ENCODE results near the gene METTL13. TPM values are rescaled to one million over a fixed set of nuclear protein-coding genes. Genes with fewer than 3 reads are reported as not detected.

METTL13 gene
- total and polyA plus RNA-seq, 2 donors (not counting 1 experiment from before 2014, with no cell fraction given): 16.8 to 33.0 TPM

GRCh38 chr1:171800342-171800741 is 18.9 kb downstream of the METTL13 start:
- Mint-ChIP-seq H3K4me1 (peaks cover 6% of the 10 kb centered on the region), H3K27me3 (no peaks in the 10 kb centered on the region), H3K4me3 (no peak overlapping the region), H3K9me3 (ENCODE audit: insufficient read depth) (no peaks in the 10 kb centered on the region), H3K27ac (no peak overlapping the region)
- ATAC-seq (ENCODE audit: low read depth): no peak
- no peaks in the 10 kb centered on the region for H3K27me3 ChIP-seq (replicated peaks in 1 of 4; ENCODE audit: control extremely low read depth in 1 of 4, control insufficient read depth in 3 of 4, insufficient read depth in 4 of 4, low read length in 3 of 4)
- CTCF ChIA-PET: interaction anchor here (0.7 to 10.1 kb wide), 19 partner anchors 9 to 631 kb away, joined by 3 to 234 read pairs (median 5); partner anchors contain the start of genes DNM3 and METTL13
- H3K27ac ChIP-seq (ENCODE audit: low read length in 2 of 2): no peak overlapping the region
- no peak overlapping the region for H3K4me3 ChIP-seq (ENCODE audit: control extremely low read depth in 1 of 5, extremely low read depth in 1 of 5, insufficient read depth in 1 of 5, low read depth in 2 of 5, low read length in 4 of 5)
- POLR2A ChIA-PET: interaction anchor here (0.7 kb wide), 1 partner anchor 732 kb away, joined by 4 read pairs; no protein-coding TSS in a partner anchor
- H3K79me2 ChIP-seq (ENCODE audit: control insufficient read depth, insufficient read depth, low read length): no peaks in the 10 kb centered on the region
- 100% methylated on average over 1 of the region's 3 CpGs for WGBS (ENCODE audit: insufficient coverage)
- H3K9me3 ChIP-seq (ENCODE audit: control extremely low read depth in 1 of 3, control insufficient read depth in 2 of 3, insufficient read depth in 1 of 3, low read length in 2 of 3): no peaks in the 10 kb centered on the region
- no peaks in the 10 kb centered on the region for H4K20me1 ChIP-seq (ENCODE audit: control insufficient read depth, insufficient read depth, low read length, poor library complexity, severe bottlenecking)
- peaks cover 1 to 27% of the 10 kb centered on the region in 2 experiments for H3K36me3 ChIP-seq (replicated peaks in 1 of 2; ENCODE audit: control extremely low read depth in 1 of 2, control insufficient read depth in 1 of 2, extremely low read depth in 1 of 2, insufficient read depth in 2 of 2, low read length in 1 of 2)
- DNase-seq: no peak
- peaks cover 0 to under 1% of the 10 kb centered on the region in 2 donors for H3K4me1 ChIP-seq (ENCODE audit: control insufficient read depth in 2 of 2, insufficient read depth in 2 of 2, low read length in 2 of 2)
- no peak overlapping the region for H3K4me2 ChIP-seq (replicated peaks; ENCODE audit: low read depth, low read length, poor library complexity, severe bottlenecking)
- intact Hi-C loops (cut with micrococcal nuclease): loop anchor here (5.0 kb wide), 1 partner anchor 917 kb away; no protein-coding TSS in a partner anchor
- no peak for TF ChIP-seq CTCF (IDR thresholded peaks at IDR 0.05)
- TF ChIP-seq EZH2 (IDR thresholded peaks at IDR 0.05; ENCODE audit: borderline replicate concordance, insufficient read depth, low read depth, low read length, poor library complexity, severe bottlenecking): no peak
- H2AFZ ChIP-seq (ENCODE audit: insufficient read depth, low read depth, low read length, poor library complexity, severe bottlenecking): no peak overlapping the region
- no peak overlapping the region for H3K9ac ChIP-seq (ENCODE audit: low read length)

GRCh38 chr1:171800851-171801250 is 19.4 kb downstream of the METTL13 start:
- H3K27ac Mint-ChIP-seq: no peak overlapping the region
- H3K27me3 Mint-ChIP-seq: no peaks in the 10 kb centered on the region

More at GRCh38 chr1:171800851-171801250, 19.4 kb downstream of the METTL13 start:
- intact Hi-C loops (cut with micrococcal nuclease): loop anchor here (1.0 to 5.0 kb wide), 4 partner anchors 598 to 916 kb away; partner anchors contain the start of gene PIGC
- Histone ChIP-seq H3K27me3 (replicated peaks in 1 of 4; ENCODE audit: control extremely low read depth in 1 of 4, control insufficient read depth in 3 of 4, insufficient read depth in 4 of 4, low read length in 3 of 4) (no peaks in the 10 kb centered on the region), H3K4me2 (replicated peaks; ENCODE audit: low read depth, low read length, poor library complexity, severe bottlenecking) (no peak overlapping the region), H2AFZ (ENCODE audit: insufficient read depth, low read depth, low read length, poor library complexity, severe bottlenecking) (no peak overlapping the region), H3K4me1 (ENCODE audit: control insufficient read depth in 2 of 2, insufficient read depth in 2 of 2, low read length in 2 of 2) (peaks cover 3 to 6% of the 10 kb centered on the region in 2 donors), H3K4me3 (ENCODE audit: control extremely low read depth in 1 of 5, extremely low read depth in 1 of 5, insufficient read depth in 1 of 5, low read depth in 2 of 5, low read length in 4 of 5) (no peak overlapping the region), H3K27ac (ENCODE audit: low read length in 2 of 2) (no peak overlapping the region), H3K9ac (ENCODE audit: low read length) (no peak overlapping the region), H4K20me1 (ENCODE audit: control insufficient read depth, insufficient read depth, low read length, poor library complexity, severe bottlenecking) (no peaks in the 10 kb centered on the region), H3K79me2 (ENCODE audit: control insufficient read depth, insufficient read depth, low read length) (no peaks in the 10 kb centered on the region), H3K36me3 (replicated peaks in 1 of 2; ENCODE audit: control extremely low read depth in 1 of 2, control insufficient read depth in 1 of 2, extremely low read depth in 1 of 2, insufficient read depth in 2 of 2, low read length in 1 of 2) (peaks cover 0 to 23% of the 10 kb centered on the region in 2 experiments), H3K9me3 (ENCODE audit: control extremely low read depth in 1 of 3, control insufficient read depth in 2 of 3, insufficient read depth in 1 of 3, low read length in 2 of 3) (no peaks in the 10 kb centered on the region)
- peaks cover 11% of the 10 kb centered on the region for H3K4me1 Mint-ChIP-seq
- H3K4me3 Mint-ChIP-seq: no peak overlapping the region
- WGBS (ENCODE audit: insufficient coverage): no CpG with 5 or more reads among the region's 3 CpGs
- ATAC-seq (ENCODE audit: low read depth) (no peak), DNase-seq (no peak)
- CTCF ChIA-PET: interaction anchor here (0.7 to 10.1 kb wide), 21 partner anchors 8 to 649 kb away, joined by 3 to 234 read pairs (median 5); partner anchors contain the start of genes DNM3 and METTL13
- TF ChIP-seq CTCF (IDR thresholded peaks at IDR 0.05) (no peak), EZH2 (IDR thresholded peaks at IDR 0.05; ENCODE audit: borderline replicate concordance, insufficient read depth, low read depth, low read length, poor library complexity, severe bottlenecking) (no peak)
- POLR2A ChIA-PET: no interaction called here
- H3K9me3 Mint-ChIP-seq (ENCODE audit: insufficient read depth): no peaks in the 10 kb centered on the region

All from B cell (primary cell).